Measurements from ENCODE around the gene GPD2. TPM values are rescaled to one million over a fixed set of nuclear protein-coding genes. Genes with fewer than 3 reads are reported as not detected.
"Not testable (repeated sequence)": the region's sequence is repeated elsewhere in the genome, so short reads cannot be mapped to it uniquely, and the experiment has no call there.

Gene GPD2
- total RNA-seq, 4 donors from 2014 or later = 67.3 to 160 (median 89.7) TPM

DNA sequence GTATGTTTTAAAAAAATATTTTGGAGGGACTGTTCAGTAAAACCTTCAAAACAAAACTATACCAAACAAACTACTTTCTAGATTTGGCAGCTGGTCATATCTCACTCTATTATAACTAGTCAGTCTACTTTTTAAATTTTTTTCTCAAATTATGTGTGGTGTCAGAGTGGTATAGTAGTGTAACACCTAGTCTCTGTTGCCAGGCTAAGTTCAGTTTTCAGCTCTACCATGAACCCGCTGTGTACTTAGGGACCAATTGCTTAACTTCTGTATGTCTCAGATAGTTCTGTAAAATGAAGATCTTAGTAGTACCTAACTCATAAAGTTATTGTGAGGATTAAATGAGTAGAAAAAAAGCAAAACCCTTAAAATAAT lies 54.3 kb downstream of the GPD2 start:
- no peak for TF ChIP-seq POLR2A (IDR thresholded peaks at IDR 0.05)
- TF ChIP-seq CTCF (IDR thresholded peaks at IDR 0.05) = no peak
- intact Hi-C loops (cut with DNase I) = no loop called here
- DNase-seq = no peak
- Histone ChIP-seq H3K9me3 (no peaks in the 10 kb centered on the region), H3K4me1 (peaks cover 0 to 11% (median 0%) of the 10 kb centered on the region in 3 donors), H3K27ac (no peak overlapping the region), H3K36me3 (peaks cover 0 to under 1% (median 0%) of the 10 kb centered on the region in 3 donors), H3K27me3 (no peaks in the 10 kb centered on the region), H3K4me3 (no peak overlapping the region)
- 93 to 100% methylated on average over 1 of the region's 1 CpG for WGBS, 2 donors

- Histone ChIP-seq H3K4me3 (no peak overlapping the region), H3K27ac (no peak overlapping the region), H3K36me3 (peaks cover 0 to 7% (median 0%) of the 10 kb centered on the region in 3 donors), H3K9me3 (no peaks in the 10 kb centered on the region), H3K4me1 (peaks cover 0 to 11% (median 0%) of the 10 kb centered on the region in 3 donors), H3K27me3 (no peaks in the 10 kb centered on the region)
- WGBS, 2 donors = 61 to 67% methylated on average over 2 of the region's 2 CpGs
- intact Hi-C loops (cut with DNase I) = no loop called here
- TF ChIP-seq CTCF (IDR thresholded peaks at IDR 0.05) (no peak), POLR2A (IDR thresholded peaks at IDR 0.05) (no peak)
- no peak for DNase-seq
These were observed 55.0 kb downstream of the GPD2 start for GRCh38 chr2:156491176-156491575.

DNA sequence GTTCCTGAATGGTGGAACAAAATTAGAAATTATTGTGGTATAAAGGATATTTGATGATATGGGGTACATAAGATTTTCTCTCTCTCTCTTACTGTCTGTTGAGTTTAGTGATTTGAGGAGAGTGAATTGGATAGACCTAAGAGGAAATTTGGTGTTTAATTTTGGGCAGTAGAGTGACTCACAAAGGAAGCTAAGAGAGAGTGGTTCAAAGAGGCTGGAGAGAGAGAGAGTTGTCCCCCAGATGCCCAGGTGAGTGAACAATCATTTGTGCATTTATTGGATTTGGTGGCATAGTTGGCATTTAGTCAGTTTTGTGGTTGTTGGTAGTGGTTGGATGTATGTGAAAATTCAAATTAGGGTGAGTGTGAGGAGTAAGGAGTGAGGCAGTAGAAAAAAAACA lies 56.8 kb downstream of the GPD2 start:
- DNase-seq = no peak

GRCh38 chr2:156495998-156496397 lies 59.8 kb downstream of the GPD2 start:
- 76 to 90% methylated on average over 1 of the region's 1 CpG for WGBS, 2 donors
- Histone ChIP-seq H3K4me1 (peaks cover 0 to 11% (median 0%) of the 10 kb centered on the region in 3 donors), H3K36me3 (peaks cover 0 to 19% (median 0%) of the 10 kb centered on the region in 3 donors)
- DNase-seq; H3K27me3 ChIP-seq; H3K4me3 ChIP-seq; H3K27ac ChIP-seq; H3K9me3 ChIP-seq; intact Hi-C loops (cut with DNase I): not testable (repeated sequence)

More for the DNA sequence above, 56.8 kb downstream of the GPD2 start:
- no peak for TF ChIP-seq POLR2A (IDR thresholded peaks at IDR 0.05)
- TF ChIP-seq CTCF (IDR thresholded peaks at IDR 0.05) = no peak
- peaks cover 0 to 19% (median 0%) of the 10 kb centered on the region in 3 donors for H3K36me3 ChIP-seq
- intact Hi-C loops (cut with DNase I) = no loop called here
- H3K27me3 ChIP-seq = no peaks in the 10 kb centered on the region
- H3K4me1 ChIP-seq = peaks cover 0 to 11% (median 0%) of the 10 kb centered on the region in 3 donors
- H3K9me3 ChIP-seq = no peaks in the 10 kb centered on the region
- no peak overlapping the region for H3K4me3 ChIP-seq
- no peak overlapping the region for H3K27ac ChIP-seq

DNA sequence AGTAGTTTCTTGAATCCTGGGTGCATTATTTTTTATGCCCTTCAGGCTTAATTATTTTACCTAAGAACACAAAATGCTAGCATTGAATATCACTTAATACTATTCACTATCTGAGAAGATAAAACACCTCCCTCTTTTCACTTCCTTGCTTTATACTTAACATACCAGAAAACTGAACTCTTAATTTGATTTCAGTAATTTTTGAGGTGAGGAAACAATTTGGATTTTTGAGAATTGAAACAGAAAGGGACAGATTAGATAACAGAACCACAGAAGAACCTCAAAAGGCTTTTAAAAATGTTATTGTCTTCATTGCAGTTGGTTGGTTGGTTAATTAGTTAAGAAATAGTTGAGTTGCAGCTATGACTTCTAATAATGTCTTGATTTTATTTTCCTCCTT lies 69.5 kb downstream of the GPD2 start:
- no peak for TF ChIP-seq POLR2A (IDR thresholded peaks at IDR 0.05)
- TF ChIP-seq CTCF (IDR thresholded peaks at IDR 0.05) = no peak
- no peaks in the 10 kb centered on the region for H3K4me1 ChIP-seq
- intact Hi-C loops (cut with DNase I) = no loop called here

GRCh38 chr2:156511122-156511521 lies 74.9 kb downstream of the GPD2 start:
- peaks cover 0 to 54% (median 0%) of the 10 kb centered on the region in 3 donors for H3K36me3 ChIP-seq
- no peaks in the 10 kb centered on the region for H3K9me3 ChIP-seq
- DNase-seq = no peak
- H3K4me1 ChIP-seq = no peaks in the 10 kb centered on the region
- TF ChIP-seq POLR2A (IDR thresholded peaks at IDR 0.05) = no peak
- H3K27me3 ChIP-seq = no peaks in the 10 kb centered on the region
- intact Hi-C loops (cut with DNase I) = no loop called here
- no peak overlapping the region for H3K4me3 ChIP-seq
- no peak overlapping the region for H3K27ac ChIP-seq
- WGBS, 2 donors = 60 to 95% methylated on average over 1 of the region's 1 CpG

More for the DNA sequence above, 69.5 kb downstream of the GPD2 start:
- no peaks in the 10 kb centered on the region for H3K9me3 ChIP-seq
- peaks cover 0 to 1% (median 0%) of the 10 kb centered on the region in 3 donors for H3K36me3 ChIP-seq
- H3K27ac ChIP-seq = no peak overlapping the region
- H3K27me3 ChIP-seq = no peaks in the 10 kb centered on the region
- no peak overlapping the region for H3K4me3 ChIP-seq
- no peak for DNase-seq

Measured in esophagus squamous epithelium (tissue), 5 donors.